Measurements from ENCODE around the gene CDH20. TPM values are rescaled to one million over a fixed set of nuclear protein-coding genes. Genes with fewer than 3 reads are reported as not detected.

CDH20 gene
- total and polyA plus RNA-seq, 2 of the 4 experiments (the other 2 are of a cell fraction) = not detected

GRCh38 chr18:61556862-61557261, 223.6 kb downstream of the CDH20 start:
- H3K9me1 ChIP-seq (ENCODE audit: insufficient read depth, low read length) = no peaks in the 10 kb centered on the region
- ATAC-seq (ENCODE audit: low read depth) (no peak), DNase-seq (no peak)
- H3K79me1 ChIP-seq (ENCODE audit: low read depth in 1 of 2, low read length in 2 of 2) = no peaks in the 10 kb centered on the region
- no peak overlapping the region for H2BK5ac ChIP-seq (ENCODE audit: low read depth, low read length, poor library complexity, severe bottlenecking)
- no peaks in the 10 kb centered on the region; the same call in 1 of the 2 replicates for H3K9me3 ChIP-seq (ENCODE audit: control insufficient read depth, insufficient read depth, low read length)
- H3K23ac ChIP-seq (ENCODE audit: low read depth, low read length) = no peak overlapping the region
- no peak overlapping the region for H3K4ac ChIP-seq (ENCODE audit: low read depth, low read length)
- dilution Hi-C loops (cut with HindIII; ENCODE audit: low sequenced_read_pairs, unreplicated experiment) (no loop called here), intact Hi-C loops (cut with micrococcal nuclease) (no loop called here), in situ Hi-C loops (cut with MboI; ENCODE audit: low sequenced_read_pairs) (no loop called here)
- H2BK20ac ChIP-seq (ENCODE audit: low read depth, low read length) = no peak overlapping the region
- no peak overlapping the region for H3K9ac ChIP-seq (ENCODE audit: low read depth, low read length)
- TF ChIP-seq RFX5 (IDR thresholded peaks at IDR 0.05; ENCODE audit: low read depth, low read length) (no peak), RCOR1 (IDR thresholded peaks at IDR 0.05; ENCODE audit: insufficient replicate concordance, low read length) (no peak), CHD1 (IDR thresholded peaks at IDR 0.05; ENCODE audit: low read depth, low read length) (no peak), CEBPB (IDR thresholded peaks at IDR 0.05; ENCODE audit: low read depth, low read length) (no peak), SMC3 (IDR thresholded peaks at IDR 0.05; ENCODE audit: low read depth, low read length) (no peak), RAD21 (IDR thresholded peaks at IDR 0.05; ENCODE audit: low read length) (no peak), BHLHE40 (IDR thresholded peaks at IDR 0.05; ENCODE audit: low read depth, low read length) (no peak), MAZ (IDR thresholded peaks at IDR 0.05; ENCODE audit: borderline replicate concordance, low read depth, low read length) (no peak), CTCF (conservative IDR thresholded peaks at IDR 0.05; ENCODE audit: low read depth, low read length) (no peak), FOS (IDR thresholded peaks at IDR 0.05; ENCODE audit: low read depth, low read length) (no peak), MAFK (IDR thresholded peaks at IDR 0.05; ENCODE audit: low read depth, low read length) (no peak), NFE2L2 (IDR thresholded peaks at IDR 0.05; ENCODE audit: low read depth, low read length) (no peak), ELK1 (IDR thresholded peaks at IDR 0.05; ENCODE audit: borderline replicate concordance, low read depth, low read length) (no peak), POLR2A (IDR thresholded peaks at IDR 0.05; ENCODE audit: low read depth, low read length) (no peak), MXI1 (IDR thresholded peaks at IDR 0.05; ENCODE audit: borderline replicate concordance, low read depth, low read length) (no peak), USF2 (IDR thresholded peaks at IDR 0.05; ENCODE audit: low read depth, low read length) (no peak)
- H4K5ac ChIP-seq (ENCODE audit: low read depth, low read length) = no peak overlapping the region
- no peak overlapping the region for H2BK120ac ChIP-seq (ENCODE audit: low read depth, low read length)
- H3K14ac ChIP-seq (replicated peaks; ENCODE audit: low read depth, low read length) = no peak overlapping the region
- H3K27me3 ChIP-seq (ENCODE audit: control insufficient read depth, insufficient read depth, low read length) = no peaks in the 10 kb centered on the region
- no peak overlapping the region for H4K91ac ChIP-seq (ENCODE audit: insufficient read depth, low read depth, low read length)
- no peak overlapping the region for H2BK15ac ChIP-seq (ENCODE audit: low read depth, low read length)
- no peak overlapping the region for H3K27ac ChIP-seq (ENCODE audit: insufficient read depth, low read length)
- H3K18ac ChIP-seq (ENCODE audit: low read depth, low read length) = no peak overlapping the region
- no peak overlapping the region for H2AK9ac ChIP-seq (replicated peaks; ENCODE audit: low read depth, low read length, poor library complexity)
- no peaks in the 10 kb centered on the region for H4K20me1 ChIP-seq (ENCODE audit: insufficient read depth, low read length)
- POLR2A ChIA-PET (ENCODE audit: unreplicated experiment) = no interaction called here
- H3K56ac ChIP-seq (ENCODE audit: extremely low read depth, insufficient read depth, low read length) = no peak overlapping the region
- H2AFZ ChIP-seq (replicated peaks; ENCODE audit: low read length, poor library complexity) = no peak overlapping the region
- H4K8ac ChIP-seq (ENCODE audit: low read depth in 2 of 2, low read length in 2 of 2) = no peak overlapping the region
- WGBS, 2 experiments (ENCODE audit: extremely low coverage in 2 of 2, insufficient read length in 1 of 2) = no CpG with 5 or more reads among the region's 2 CpGs
- no peak overlapping the region for H3K4me3 ChIP-seq (ENCODE audit: insufficient read depth, low read depth, low read length)
- H3K4me2 ChIP-seq (ENCODE audit: low read depth, low read length) = no peak overlapping the region
- H3K4me1 ChIP-seq (ENCODE audit: control insufficient read depth, insufficient read depth, low read length) = no peaks in the 10 kb centered on the region
- no peaks in the 10 kb centered on the region for H3K36me3 ChIP-seq (ENCODE audit: control insufficient read depth, insufficient read depth, low read length)
- BruUV-seq (replicated peaks) = no TSS peak
- CTCF ChIA-PET = interaction anchor here (0.8 to 0.9 kb wide), 2 partner anchors 55 to 574 kb away, joined by 3 to 4 read pairs; no protein-coding TSS in a partner anchor
- H2AK5ac ChIP-seq (ENCODE audit: low read depth, low read length) = no peak overlapping the region
